PFSK-1 (cell line): ENCODE results near the gene SLC22A7.

Experiments used
- POLR2AphosphoS5 ChIP-seq: IDR thresholded peaks from 2 replicates; pipeline ENCODE4 v1.6.1; 2012; ENCODE audit warnings: low read depth, mild to moderate bottlenecking, control low read depth, low read length, moderate library complexity
- SIN3A ChIP-seq: IDR thresholded peaks from 2 replicates; pipeline ENCODE4 v1.6.1; 2012; ENCODE audit warnings: mild to moderate bottlenecking, low read length, moderate library complexity, borderline replicate concordance; ENCODE audit not compliant: insufficient read depth

DNA sequence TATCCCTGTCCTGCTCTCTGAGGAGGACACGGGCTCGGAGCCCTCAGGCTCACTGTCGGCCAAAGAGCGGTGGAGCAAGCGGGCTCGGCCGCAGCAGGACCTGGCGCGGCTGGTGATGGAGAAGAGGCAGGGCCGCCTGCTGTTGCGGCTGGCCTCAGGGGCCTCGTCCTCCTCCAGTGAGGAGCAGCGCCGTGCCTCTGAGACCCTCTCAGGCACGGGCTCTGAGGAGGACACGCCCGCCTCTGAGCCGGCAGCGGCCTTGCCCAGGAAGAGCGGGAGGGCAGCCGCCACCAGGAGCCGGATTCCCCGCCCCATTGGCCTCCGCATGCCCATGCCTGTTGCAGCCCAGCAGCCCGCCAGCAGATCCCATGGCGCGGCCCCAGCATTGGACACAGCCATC, 14.2 kb upstream of the SLC22A7 start:
- TF ChIP-seq SIN3A (no peak), POLR2AphosphoS5 (no peak)
